Measurements from ENCODE around the gene ARHGAP24.

GRCh38 chr4:85600501-85600900, 125.6 kb downstream of the ARHGAP24 start:
- TF ChIP-seq, protein P1, sequence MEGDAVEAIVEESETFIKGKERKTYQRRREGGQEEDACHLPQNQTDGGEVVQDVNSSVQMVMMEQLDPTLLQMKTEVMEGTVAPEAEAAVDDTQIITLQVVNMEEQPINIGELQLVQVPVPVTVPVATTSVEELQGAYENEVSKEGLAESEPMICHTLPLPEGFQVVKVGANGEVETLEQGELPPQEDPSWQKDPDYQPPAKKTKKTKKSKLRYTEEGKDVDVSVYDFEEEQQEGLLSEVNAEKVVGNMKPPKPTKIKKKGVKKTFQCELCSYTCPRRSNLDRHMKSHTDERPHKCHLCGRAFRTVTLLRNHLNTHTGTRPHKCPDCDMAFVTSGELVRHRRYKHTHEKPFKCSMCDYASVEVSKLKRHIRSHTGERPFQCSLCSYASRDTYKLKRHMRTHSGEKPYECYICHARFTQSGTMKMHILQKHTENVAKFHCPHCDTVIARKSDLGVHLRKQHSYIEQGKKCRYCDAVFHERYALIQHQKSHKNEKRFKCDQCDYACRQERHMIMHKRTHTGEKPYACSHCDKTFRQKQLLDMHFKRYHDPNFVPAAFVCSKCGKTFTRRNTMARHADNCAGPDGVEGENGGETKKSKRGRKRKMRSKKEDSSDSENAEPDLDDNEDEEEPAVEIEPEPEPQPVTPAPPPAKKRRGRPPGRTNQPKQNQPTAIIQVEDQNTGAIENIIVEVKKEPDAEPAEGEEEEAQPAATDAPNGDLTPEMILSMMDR (IDR thresholded peaks at IDR 0.05), result no peak
- TF ChIP-seq POLR2A (IDR thresholded peaks at IDR 0.05), result no peak
